Breast epithelium (tissue), 4 donors: ENCODE data around the gene PIGM. TPM values are rescaled to one million over a fixed set of nuclear protein-coding genes. Genes with fewer than 3 reads are reported as not detected.

Experiments used
- DNase-seq, 2 donors: peaks; one replicate each; pipeline ENCODE4 v3.0.0-alpha.2; 2019; ENCODE audit warnings: low spot score in 2 of 2
- H3K27ac ChIP-seq, 2 donors: fragments of 200-600 bp; sonication (generic) in 1 of 2; one replicate each; pipeline ENCODE4 v1.5.1; 2016 to 2019; ENCODE audit warnings: mild to moderate bottlenecking in 1 of 2
- H3K27me3 ChIP-seq, 2 donors: fragments of 200-600 bp; sonication (generic) in 1 of 2; one replicate each; pipeline versions ENCODE4 v1.5.1 to v1.6.0; 2017 to 2019; ENCODE audit warnings: control low read depth in 1 of 2, mild to moderate bottlenecking in 1 of 2
- H3K36me3 ChIP-seq: fragments of 200-600 bp; one replicate; pipeline ENCODE4 v1.5.1; 2019
- H3K4me1 ChIP-seq, 2 donors: fragments of 200-600 bp; sonication (generic); one replicate each; pipeline ENCODE4 v1.5.1; 2016 to 2019; ENCODE audit warnings: control low read depth in 1 of 2
- H3K4me3 ChIP-seq, 3 donors: fragments of 200-600 bp; sonication (generic); 1 replicate in 2 of 3; 2 replicates in 1 of 3; pipeline ENCODE4 v1.5.1; 2016 to 2019; ENCODE audit warnings: mild to moderate bottlenecking in 3 of 3, moderate library complexity in 2 of 3
- H3K9me3 ChIP-seq, 2 donors: fragments of 200-600 bp; sonication (generic) in 1 of 2; one replicate each; pipeline ENCODE4 v1.5.1; 2016 to 2019; ENCODE audit warnings: control low read depth in 1 of 2
- CTCF ChIP-seq, 3 donors: fragments of 450-650 bp; IDR thresholded peaks; one replicate each; pipeline ENCODE4 v1.5.1; 2016 to 2017; ENCODE audit warnings: antibody characterized with exemption in 3 of 3, mild to moderate bottlenecking in 3 of 3, moderate library complexity in 3 of 3
- POLR2A ChIP-seq: fragments of 450-650 bp; IDR thresholded peaks from one replicate; pipeline ENCODE4 v1.6.1; 2016; ENCODE audit warnings: antibody characterized with exemption, mild to moderate bottlenecking, moderate library complexity
- POLR2AphosphoS5 ChIP-seq, 3 donors: sonication (generic); formaldehyde crosslinking; IDR thresholded peaks; one replicate each; pipeline ENCODE4 v1.6.1; 2017; ENCODE audit warnings: antibody characterized with exemption in 3 of 3
- intact Hi-C: fragments of 100-400 bp; cut with DNase I; formaldehyde crosslinking; loops from one replicate; pipeline ENCODE4 v1.15.1; 2023; ENCODE audit warnings: low total_unique reads
- total RNA-seq, 3 donors: library from RNA; depleted of rRNA; stranded (reverse); fragments of >200 nt; gene quantifications; one replicate each; pipeline ENCODE4 v1.1.0, GENCODE V29; 2016

PIGM gene
- total RNA-seq, 3 donors from 2014 or later: 4.9 to 8.2 (median 5.1) TPM

- TF ChIP-seq POLR2AphosphoS5 (IDR thresholded peaks at IDR 0.05): no peak
- no peak for TF ChIP-seq CTCF (IDR thresholded peaks at IDR 0.05)
- no peak for TF ChIP-seq POLR2A
- Histone ChIP-seq H3K9me3 (no peaks in the 10 kb centered on the region), H3K27ac (no peak overlapping the region), H3K4me1 (no peaks in the 10 kb centered on the region), H3K27me3 (no peaks in the 10 kb centered on the region), H3K4me3 (no peak overlapping the region), H3K36me3 (no peaks in the 10 kb centered on the region)
- intact Hi-C loops: no loop called here
- DNase-seq: no peak
These were observed 39.6 kb downstream of the PIGM start for GRCh38 chr1:159992161-159992560.

GRCh38 chr1:159991513-159991912 lies 40.3 kb downstream of the PIGM start:
- H3K27me3 ChIP-seq: no peaks in the 10 kb centered on the region
- H3K4me1 ChIP-seq: no peaks in the 10 kb centered on the region
- no peak overlapping the region for H3K4me3 ChIP-seq
- no peaks in the 10 kb centered on the region for H3K9me3 ChIP-seq
- intact Hi-C loops: no loop called here
- DNase-seq: no peak
- no peak for TF ChIP-seq CTCF (IDR thresholded peaks at IDR 0.05)
- no peak for TF ChIP-seq POLR2AphosphoS5 (IDR thresholded peaks at IDR 0.05)
- no peak for TF ChIP-seq POLR2A
- H3K36me3 ChIP-seq: no peaks in the 10 kb centered on the region
- H3K27ac ChIP-seq: no peak overlapping the region

GRCh38 chr1:159990005-159990404 lies 41.8 kb downstream of the PIGM start:
- no peaks in the 10 kb centered on the region for H3K27me3 ChIP-seq
- no peak overlapping the region for H3K4me3 ChIP-seq
- H3K36me3 ChIP-seq: no peaks in the 10 kb centered on the region
- DNase-seq: no peak
- H3K9me3 ChIP-seq: no peaks in the 10 kb centered on the region
- TF ChIP-seq POLR2AphosphoS5 (IDR thresholded peaks at IDR 0.05) (no peak), CTCF (IDR thresholded peaks at IDR 0.05) (no peak), POLR2A (no peak)
- H3K4me1 ChIP-seq: no peaks in the 10 kb centered on the region
- intact Hi-C loops: no loop called here
- no peak overlapping the region for H3K27ac ChIP-seq

GRCh38 chr1:159989581-159989980 lies 42.2 kb downstream of the PIGM start:
- Histone ChIP-seq H3K4me3 (no peak overlapping the region), H3K4me1 (no peaks in the 10 kb centered on the region), H3K36me3 (no peaks in the 10 kb centered on the region), H3K27ac (no peak overlapping the region), H3K27me3 (no peaks in the 10 kb centered on the region), H3K9me3 (no peaks in the 10 kb centered on the region)
- no peak for DNase-seq
- TF ChIP-seq POLR2AphosphoS5 (IDR thresholded peaks at IDR 0.05): no peak
- no peak for TF ChIP-seq POLR2A
- TF ChIP-seq CTCF (IDR thresholded peaks at IDR 0.05): no peak
- intact Hi-C loops: no loop called here

- Histone ChIP-seq H3K27me3 (no peaks in the 10 kb centered on the region), H3K36me3 (no peaks in the 10 kb centered on the region), H3K9me3 (no peaks in the 10 kb centered on the region), H3K4me1 (no peaks in the 10 kb centered on the region), H3K27ac (no peak overlapping the region), H3K4me3 (no peak overlapping the region)
- TF ChIP-seq POLR2A (no peak), POLR2AphosphoS5 (IDR thresholded peaks at IDR 0.05) (no peak), CTCF (IDR thresholded peaks at IDR 0.05) (no peak)
- DNase-seq: no peak
- intact Hi-C loops: no loop called here
These were observed 43.8 kb downstream of the PIGM start for GRCh38 chr1:159988006-159988405.
